ENCODE measurements around the gene CFAP300.
A peak's percentile ranks its signal among the peaks of the same experiment; 100 is the strongest.

The CFAP300 gene

GRCh38 chr11:102070766-102071165 lies 23.5 kb downstream of the CFAP300 start:
- intact Hi-C loops (cut with DNase I): no loop called here
- DNase-seq: no peak

GRCh38 chr11:102071497-102072472 lies 24.5 kb downstream of the CFAP300 start:
- intact Hi-C loops (cut with DNase I): no loop called here

GRCh38 chr11:102073253-102073652 lies 26.0 kb downstream of the CFAP300 start:
- intact Hi-C loops (cut with DNase I): no loop called here
- DNase-seq: no peak

More at GRCh38 chr11:102071497-102072472, 24.5 kb downstream of the CFAP300 start:
- no peak for DNase-seq

- intact Hi-C loops (cut with DNase I): no loop called here
These were observed 32.4 kb downstream of the CFAP300 start for GRCh38 chr11:102079625-102080024.

GRCh38 chr11:102081313-102081712 lies 34.1 kb downstream of the CFAP300 start:
- intact Hi-C loops (cut with DNase I): no loop called here
- no peak for DNase-seq

More at GRCh38 chr11:102079625-102080024, 32.4 kb downstream of the CFAP300 start:
- no peak for DNase-seq

GRCh38 chr11:102085864-102086551 lies 38.8 kb downstream of the CFAP300 start:
- intact Hi-C loops (cut with DNase I): no loop called here

GRCh38 chr11:102097186-102097585 lies 49.9 kb downstream of the CFAP300 start:
- DNase-seq: no peak
- intact Hi-C loops (cut with DNase I): no loop called here

More at GRCh38 chr11:102085864-102086551, 38.8 kb downstream of the CFAP300 start:
- no peak for DNase-seq

GRCh38 chr11:102099755-102100154 lies 52.5 kb downstream of the CFAP300 start:
- intact Hi-C loops (cut with DNase I): no loop called here
- DNase-seq: no peak

- intact Hi-C loops (cut with DNase I): no loop called here
- no peak for DNase-seq
These were observed 61.6 kb downstream of the CFAP300 start for GRCh38 chr11:102108734-102109440.

GRCh38 chr11:102109896-102110760 lies 62.9 kb downstream of the CFAP300 start, which contains the start of gene YAP1:
Gene YAP1 (plus strand): TSS chr11:102110447. CDS start chr11:102110849, 402 bp downstream.
- intact Hi-C loops (cut with DNase I): no loop called here
- peak in 41 of 42 donors; percentile 7 to 81 (median 61) for DNase-seq

- intact Hi-C loops (cut with DNase I): no loop called here
- DNase-seq: no peak
These were observed 63.4 kb downstream of the CFAP300 start for GRCh38 chr11:102110761-102111010.

GRCh38 chr11:102111011-102111786 lies 64.0 kb downstream of the CFAP300 start:
- peak in 23 of 42 donors; percentile 10 to 62 (median 24) for DNase-seq
- intact Hi-C loops (cut with DNase I): no loop called here

GRCh38 chr11:102111787-102112508 lies 64.7 kb downstream of the CFAP300 start:
- intact Hi-C loops (cut with DNase I): no loop called here
- no peak for DNase-seq

- no peak for DNase-seq
- intact Hi-C loops (cut with DNase I): no loop called here
These were observed 65.2 kb downstream of the CFAP300 start for GRCh38 chr11:102112509-102112821.

- no peak for DNase-seq
- intact Hi-C loops (cut with DNase I): no loop called here
These were observed 66.8 kb downstream of the CFAP300 start for GRCh38 chr11:102114032-102114431.

GRCh38 chr11:102115557-102115956 lies 68.3 kb downstream of the CFAP300 start:
- intact Hi-C loops (cut with DNase I): no loop called here
- no peak for DNase-seq

GRCh38 chr11:102116453-102117205 lies 69.4 kb downstream of the CFAP300 start:
- DNase-seq: no peak
- intact Hi-C loops (cut with DNase I): no loop called here
